ENCODE results near the gene RIT2.

Gene RIT2

GRCh38 chr18:43012951-43013350, 102.5 kb downstream of the RIT2 start:
- DNase-seq (ENCODE audit: low read depth in 1 of 2, low spot score in 1 of 2), result no peak

- DNase-seq (ENCODE audit: low read depth in 1 of 2, low spot score in 1 of 2), result no peak
These were observed 104.9 kb downstream of the RIT2 start for GRCh38 chr18:43010611-43011010.

- DNase-seq (ENCODE audit: low read depth in 1 of 2, low spot score in 1 of 2), result no peak
These were observed 105.8 kb downstream of the RIT2 start for GRCh38 chr18:43009674-43010073.

GRCh38 chr18:43007365-43007764, 108.1 kb downstream of the RIT2 start:
- no peak for DNase-seq (ENCODE audit: low read depth in 1 of 2, low spot score in 1 of 2)

- no peak for DNase-seq (ENCODE audit: low read depth in 1 of 2, low spot score in 1 of 2)
These were observed 111.1 kb downstream of the RIT2 start for GRCh38 chr18:43004421-43004820.

GRCh38 chr18:43001821-43002220, 113.7 kb downstream of the RIT2 start:
- DNase-seq (ENCODE audit: low read depth in 1 of 2, low spot score in 1 of 2), result no peak

GRCh38 chr18:42996824-42997223, 118.7 kb downstream of the RIT2 start:
- DNase-seq (ENCODE audit: low read depth in 1 of 2, low spot score in 1 of 2), result no peak

- DNase-seq (ENCODE audit: low read depth in 1 of 2, low spot score in 1 of 2), result no peak
These were observed 135.1 kb downstream of the RIT2 start for GRCh38 chr18:42980426-42980825.

GRCh38 chr18:42977982-42978637, 137.4 kb downstream of the RIT2 start:
- no peak for DNase-seq (ENCODE audit: low read depth in 1 of 2, low spot score in 1 of 2)

GRCh38 chr18:42976869-42977590, 138.5 kb downstream of the RIT2 start:
- DNase-seq (ENCODE audit: low read depth in 1 of 2, low spot score in 1 of 2), result no peak

GRCh38 chr18:42969366-42969765, 146.1 kb downstream of the RIT2 start:
- DNase-seq (ENCODE audit: low read depth in 1 of 2, low spot score in 1 of 2), result no peak

- DNase-seq (ENCODE audit: low read depth in 1 of 2, low spot score in 1 of 2), result no peak
These were observed 154.2 kb downstream of the RIT2 start for GRCh38 chr18:42961298-42961697.

- no peak for DNase-seq (ENCODE audit: low read depth in 1 of 2, low spot score in 1 of 2)
These were observed 156.0 kb downstream of the RIT2 start for GRCh38 chr18:42959528-42959927.

GRCh38 chr18:42958353-42958752, 157.1 kb downstream of the RIT2 start:
- DNase-seq (ENCODE audit: low read depth in 1 of 2, low spot score in 1 of 2), result no peak

GRCh38 chr18:42956287-42956686, 159.2 kb downstream of the RIT2 start:
- DNase-seq (ENCODE audit: low read depth in 1 of 2, low spot score in 1 of 2), result no peak

- DNase-seq (ENCODE audit: low read depth in 1 of 2, low spot score in 1 of 2), result no peak
These were observed 160.6 kb downstream of the RIT2 start for GRCh38 chr18:42954887-42955286.

- no peak for DNase-seq (ENCODE audit: low read depth in 1 of 2, low spot score in 1 of 2)
These were observed 162.2 kb downstream of the RIT2 start for GRCh38 chr18:42953306-42953705.

- no peak for DNase-seq (ENCODE audit: low read depth in 1 of 2, low spot score in 1 of 2)
These were observed 164.8 kb downstream of the RIT2 start for GRCh38 chr18:42950732-42951131.

GRCh38 chr18:42948831-42949230, 166.7 kb downstream of the RIT2 start:
- DNase-seq (ENCODE audit: low read depth in 1 of 2, low spot score in 1 of 2), result no peak

- DNase-seq (ENCODE audit: low read depth in 1 of 2, low spot score in 1 of 2), result no peak
These were observed 173.6 kb downstream of the RIT2 start for GRCh38 chr18:42941860-42942259.

- DNase-seq (ENCODE audit: low read depth in 1 of 2, low spot score in 1 of 2), result no peak
These were observed 174.5 kb downstream of the RIT2 start for GRCh38 chr18:42941021-42941420.

- DNase-seq (ENCODE audit: low read depth in 1 of 2, low spot score in 1 of 2), result no peak
These were observed 178.0 kb downstream of the RIT2 start for GRCh38 chr18:42937436-42937835.

GRCh38 chr18:42936289-42936688, 179.2 kb downstream of the RIT2 start:
- DNase-seq (ENCODE audit: low read depth in 1 of 2, low spot score in 1 of 2), result no peak

Measured in stimulated activated CD4-positive, alpha-beta T cell treated with anti-CD3 and anti-CD28 coated beads, Interleukin-15, amount 100 ng/mL, for 1 hour (primary cell).